ENCODE results near the gene PERM1.
"Not testable (repeated sequence)": the region's sequence is repeated elsewhere in the genome, so short reads cannot be mapped to it uniquely, and the experiment has no call there.

DNA sequence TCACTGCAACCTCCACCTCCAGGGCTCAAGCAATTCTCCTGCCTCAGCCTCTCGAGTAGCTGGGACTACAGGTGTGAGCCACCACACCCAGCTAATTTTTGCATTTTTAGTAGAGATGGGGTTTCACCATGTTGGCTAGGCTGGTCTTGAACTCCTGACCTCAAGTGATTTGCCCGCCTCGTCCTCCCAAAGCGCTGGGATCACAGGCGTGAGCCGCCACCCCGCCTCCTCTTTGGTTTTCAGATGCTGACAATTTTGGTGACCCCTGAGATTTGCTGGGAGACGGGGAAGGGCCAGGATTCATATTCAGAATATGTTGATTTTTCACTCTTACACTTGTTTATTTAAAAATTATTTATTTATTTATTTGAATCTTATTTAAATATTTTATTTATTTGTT, 28.2 kb upstream of the PERM1 start:
- TF ChIP-seq EZH2 (IDR thresholded peaks at IDR 0.05; ENCODE audit: low read depth, low read length, severe bottlenecking); CEBPB (IDR thresholded peaks at IDR 0.05; ENCODE audit: low read depth, low read length); TCF12 (IDR thresholded peaks at IDR 0.05; ENCODE audit: low read depth, low read length); RNF2 (IDR thresholded peaks at IDR 0.05; ENCODE audit: borderline replicate concordance, low read depth, low read length, missing control alignments, poor library complexity, severe bottlenecking); JUND (IDR thresholded peaks at IDR 0.05; ENCODE audit: low read length); EP300 (IDR thresholded peaks at IDR 0.05; ENCODE audit: borderline replicate concordance in 1 of 2, low read depth in 2 of 2, low read length in 2 of 2); KDM1A (IDR thresholded peaks at IDR 0.05; ENCODE audit: borderline replicate concordance, low read length); SUZ12 (IDR thresholded peaks at IDR 0.05; ENCODE audit: low read length); ASH2L (IDR thresholded peaks at IDR 0.05; ENCODE audit: low read length): not testable (repeated sequence)
- TF ChIP-seq, protein P1, sequence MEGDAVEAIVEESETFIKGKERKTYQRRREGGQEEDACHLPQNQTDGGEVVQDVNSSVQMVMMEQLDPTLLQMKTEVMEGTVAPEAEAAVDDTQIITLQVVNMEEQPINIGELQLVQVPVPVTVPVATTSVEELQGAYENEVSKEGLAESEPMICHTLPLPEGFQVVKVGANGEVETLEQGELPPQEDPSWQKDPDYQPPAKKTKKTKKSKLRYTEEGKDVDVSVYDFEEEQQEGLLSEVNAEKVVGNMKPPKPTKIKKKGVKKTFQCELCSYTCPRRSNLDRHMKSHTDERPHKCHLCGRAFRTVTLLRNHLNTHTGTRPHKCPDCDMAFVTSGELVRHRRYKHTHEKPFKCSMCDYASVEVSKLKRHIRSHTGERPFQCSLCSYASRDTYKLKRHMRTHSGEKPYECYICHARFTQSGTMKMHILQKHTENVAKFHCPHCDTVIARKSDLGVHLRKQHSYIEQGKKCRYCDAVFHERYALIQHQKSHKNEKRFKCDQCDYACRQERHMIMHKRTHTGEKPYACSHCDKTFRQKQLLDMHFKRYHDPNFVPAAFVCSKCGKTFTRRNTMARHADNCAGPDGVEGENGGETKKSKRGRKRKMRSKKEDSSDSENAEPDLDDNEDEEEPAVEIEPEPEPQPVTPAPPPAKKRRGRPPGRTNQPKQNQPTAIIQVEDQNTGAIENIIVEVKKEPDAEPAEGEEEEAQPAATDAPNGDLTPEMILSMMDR (IDR thresholded peaks at IDR 0.05; ENCODE audit: control extremely low read depth in 1 of 3, insufficient read depth in 1 of 3, low read depth in 1 of 3, low read length in 3 of 3), result not testable (repeated sequence)
- TF ChIP-seq, protein P2, sequence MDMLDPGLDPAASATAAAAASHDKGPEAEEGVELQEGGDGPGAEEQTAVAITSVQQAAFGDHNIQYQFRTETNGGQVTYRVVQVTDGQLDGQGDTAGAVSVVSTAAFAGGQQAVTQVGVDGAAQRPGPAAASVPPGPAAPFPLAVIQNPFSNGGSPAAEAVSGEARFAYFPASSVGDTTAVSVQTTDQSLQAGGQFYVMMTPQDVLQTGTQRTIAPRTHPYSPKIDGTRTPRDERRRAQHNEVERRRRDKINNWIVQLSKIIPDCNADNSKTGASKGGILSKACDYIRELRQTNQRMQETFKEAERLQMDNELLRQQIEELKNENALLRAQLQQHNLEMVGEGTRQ (IDR thresholded peaks at IDR 0.05; ENCODE audit: low read length), result not testable (repeated sequence)
